HG02678 (cell line): ENCODE measurements around the gene ADAM10.

Experiments
- ATAC-seq: cut with Tn5 transposase; IDR thresholded peaks from one replicate; pipeline ENCODE4 v1.9.1; 2021; ENCODE audit warnings: mild to moderate bottlenecking, moderate library complexity; ENCODE audit not compliant: unreplicated experiment

Gene ADAM10

DNA sequence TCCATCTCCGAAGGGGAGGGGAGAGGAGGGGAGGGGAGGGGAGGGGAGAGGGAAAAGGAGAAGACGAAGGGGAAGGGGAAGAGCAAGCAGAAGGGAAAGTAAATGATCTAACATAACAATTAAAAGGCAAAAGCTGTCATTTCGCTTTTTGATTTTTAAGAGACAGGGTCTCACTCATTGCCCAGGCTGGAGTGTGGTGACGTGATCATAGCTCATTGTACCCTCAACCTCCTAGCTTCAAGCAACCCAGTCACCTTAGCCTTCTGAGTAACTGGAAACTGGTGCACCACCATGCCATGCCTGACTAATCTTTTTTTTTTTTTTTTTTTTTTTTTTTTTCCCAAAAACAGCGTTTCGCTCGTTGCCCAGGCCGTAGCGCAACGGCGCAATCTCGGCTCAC is 22.6 kb downstream of the ADAM10 start:
- no peak for ATAC-seq

DNA sequence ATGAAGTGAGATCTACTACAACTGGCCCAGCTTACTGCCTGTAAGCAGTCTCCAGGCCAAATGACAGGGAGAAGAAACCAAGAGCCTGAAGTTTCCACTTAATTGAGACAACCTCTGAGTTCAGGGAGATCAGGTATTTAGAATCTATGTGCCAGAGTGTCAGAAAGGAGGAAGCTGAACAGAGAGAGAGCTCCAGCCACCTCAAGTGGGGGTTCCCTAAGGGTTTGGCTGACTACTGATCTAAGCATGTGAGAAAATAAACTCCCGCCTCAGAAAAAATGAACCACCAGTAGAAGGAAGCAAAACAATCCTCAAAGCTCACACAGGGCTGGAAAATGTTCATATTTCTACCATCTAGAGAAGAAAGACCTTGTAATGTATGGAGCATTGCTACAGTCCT is 25.0 kb downstream of the ADAM10 start:
- peak; percentile 77 for ATAC-seq

DNA sequence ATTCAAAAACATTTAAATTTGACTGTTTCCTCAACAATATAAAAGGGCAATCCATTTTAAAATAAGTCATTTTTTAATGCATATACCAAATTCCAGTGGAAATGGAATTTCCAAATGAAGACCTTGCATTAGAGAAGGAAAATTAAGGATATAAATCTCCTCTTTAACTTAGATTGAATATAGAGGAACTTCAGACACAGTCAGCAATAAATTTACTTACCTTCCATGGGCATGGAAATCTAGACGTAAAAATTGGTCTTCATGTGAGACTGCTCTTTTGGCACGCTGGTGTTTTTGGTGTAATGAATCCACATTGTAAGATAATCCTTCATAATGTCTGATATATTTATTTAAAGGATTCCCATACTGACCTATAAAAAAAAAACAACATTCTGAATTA is 32.1 kb downstream of the ADAM10 start:
- ATAC-seq, result no peak

DNA sequence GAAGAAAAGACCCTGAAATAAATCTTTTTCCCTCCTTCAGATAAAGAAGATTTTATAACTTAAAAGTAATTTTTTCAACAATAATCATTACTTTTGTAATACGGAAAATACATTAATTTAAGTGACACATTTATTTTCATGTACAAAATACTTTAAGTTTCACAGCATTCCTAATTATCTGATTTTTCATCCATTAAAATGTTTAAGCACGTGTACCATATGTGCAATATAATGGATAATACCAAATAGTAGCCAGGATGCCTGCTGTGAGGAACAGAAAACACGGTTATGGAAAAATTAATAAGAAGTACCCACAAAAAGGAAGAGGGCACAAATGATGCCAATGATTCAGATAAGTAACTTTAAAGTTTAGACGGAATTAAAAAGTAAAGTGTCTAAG is 33.5 kb downstream of the ADAM10 start:
- ATAC-seq, result no peak

DNA sequence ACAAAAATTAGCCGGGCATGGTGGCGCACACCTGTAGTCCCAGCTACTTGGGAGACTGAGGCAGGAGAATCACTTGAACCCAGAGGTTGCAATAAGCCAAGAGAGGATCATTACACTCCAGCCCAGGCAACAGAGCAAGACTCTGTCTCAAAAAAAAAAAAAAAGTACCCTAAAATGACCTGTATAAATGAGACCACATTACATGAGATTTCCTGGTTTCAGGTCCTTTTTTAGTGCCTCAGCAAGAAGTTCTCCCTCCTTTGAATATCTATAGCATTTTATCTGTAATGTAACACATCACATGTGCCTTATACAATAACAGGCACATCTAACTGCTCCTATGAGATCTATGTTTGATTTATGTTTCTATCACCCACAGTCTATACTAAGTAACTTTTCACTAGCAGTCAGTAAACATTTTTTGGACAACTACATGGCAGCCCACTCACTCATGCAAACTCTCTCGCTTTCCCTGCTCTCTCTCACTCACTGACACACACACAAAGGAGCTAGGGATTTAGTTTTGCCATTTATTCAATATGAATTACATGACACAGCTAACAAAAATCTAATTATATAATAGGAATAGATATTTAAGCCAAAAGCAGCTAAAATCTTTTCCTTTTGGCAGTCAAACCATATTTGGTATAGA is 34.1 kb downstream of the ADAM10 start:
- ATAC-seq, result no peak

DNA sequence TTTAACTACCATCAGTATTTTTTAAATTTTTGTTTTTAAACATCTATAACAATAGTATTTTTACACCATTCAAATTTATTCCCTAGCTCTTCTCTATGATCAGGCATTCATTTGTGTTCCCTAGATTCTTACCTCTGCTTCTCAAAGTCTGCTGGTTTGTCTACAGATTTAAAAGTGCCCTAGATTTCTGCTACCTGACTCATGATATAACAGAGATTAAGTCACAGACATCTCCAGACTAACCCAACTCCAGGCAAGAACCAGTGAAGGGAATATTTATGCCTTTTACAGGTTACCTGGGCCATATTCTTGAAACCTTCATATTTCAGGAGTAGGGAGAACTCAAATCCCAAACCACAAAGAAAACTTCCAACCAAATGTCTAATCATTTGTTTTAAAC is 38.8 kb downstream of the ADAM10 start:
- ATAC-seq, result no peak

DNA sequence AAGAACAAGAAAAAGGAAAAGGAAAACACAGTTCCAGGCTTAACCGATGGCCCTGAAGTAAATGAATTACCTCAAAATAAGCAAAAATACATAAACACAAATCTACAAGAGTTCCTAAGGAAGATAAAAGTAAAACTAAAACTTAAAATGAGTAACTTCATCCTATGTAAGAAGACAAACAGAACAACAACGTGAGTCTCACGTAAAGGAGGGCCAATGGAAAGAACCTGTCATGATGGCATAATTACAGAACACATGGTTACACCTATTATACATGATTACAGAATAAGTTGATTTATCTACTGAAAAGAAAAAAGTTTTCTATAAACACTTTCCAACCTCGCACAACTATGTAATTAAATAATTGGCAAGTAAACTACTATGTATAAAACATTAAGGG is 42.1 kb downstream of the ADAM10 start:
- ATAC-seq, result no peak

DNA sequence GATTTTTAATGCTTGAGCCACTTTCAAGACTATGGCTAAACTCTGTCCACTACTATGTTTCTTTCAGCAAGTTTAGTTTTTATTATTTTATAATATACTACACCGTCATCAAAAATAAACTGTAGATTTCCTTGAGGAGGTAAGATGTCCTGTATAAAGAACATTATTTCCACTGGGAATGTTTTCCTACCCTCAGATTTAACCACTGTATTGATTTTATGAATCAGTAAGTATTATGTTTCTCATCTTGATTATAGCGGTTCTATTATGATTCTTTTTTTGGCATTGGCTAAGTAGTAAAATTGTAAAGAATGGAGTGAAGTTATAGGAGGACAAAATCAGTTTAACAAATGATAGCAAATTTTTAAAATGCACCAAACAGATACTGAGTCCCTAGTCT is 44.4 kb downstream of the ADAM10 start:
- no peak for ATAC-seq

DNA sequence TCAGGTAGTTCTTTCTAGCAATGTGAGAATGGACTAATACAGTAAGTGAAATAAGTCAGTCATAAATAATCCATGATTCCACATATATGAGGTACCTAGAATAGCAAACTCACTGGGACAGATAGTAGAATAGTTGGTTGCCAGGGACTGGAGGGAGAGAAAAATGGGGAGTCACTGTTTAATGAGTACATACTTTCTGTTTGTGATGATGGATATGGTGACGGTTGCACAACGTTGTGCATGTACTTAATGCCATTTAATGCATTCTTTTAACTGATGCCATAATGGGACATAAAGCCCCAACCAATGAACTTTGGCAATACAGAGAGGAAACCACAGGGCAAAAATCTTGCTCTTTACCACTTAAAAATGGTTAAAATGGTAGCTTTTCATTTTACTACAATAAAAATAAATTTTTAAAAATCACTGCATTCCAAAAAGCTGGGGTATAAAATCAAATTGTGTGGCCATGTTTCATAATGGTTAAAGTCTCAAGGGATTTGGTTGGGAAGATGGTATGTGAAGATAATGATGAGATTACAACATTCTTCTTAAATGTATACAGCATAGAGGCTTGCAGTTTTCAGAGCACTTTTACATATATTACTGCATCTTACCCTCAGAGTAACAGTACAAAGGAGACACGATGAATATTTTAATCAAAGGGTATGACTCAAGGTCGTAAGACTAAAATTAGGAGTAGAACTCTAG is 45.2 kb downstream of the ADAM10 start:
- ATAC-seq, result no peak

DNA sequence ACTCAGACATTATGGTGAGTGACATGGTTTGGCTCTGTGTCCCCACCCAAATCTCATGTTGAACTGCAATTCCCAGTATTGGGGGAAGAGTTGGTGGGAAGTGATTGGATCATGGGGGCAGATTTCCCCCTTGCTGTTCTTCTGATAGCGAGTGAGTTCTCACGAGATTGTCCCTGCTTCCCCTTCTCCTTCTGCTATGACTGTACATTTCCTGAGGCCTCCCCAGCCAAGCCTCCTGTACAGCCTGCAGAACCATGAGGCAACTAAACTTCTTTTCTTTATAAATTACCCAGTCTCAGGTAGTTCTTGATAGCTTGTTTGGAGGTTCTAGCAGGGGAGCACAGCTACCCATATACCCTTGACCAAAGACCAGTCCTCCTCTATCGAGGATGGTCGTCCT is 45.9 kb downstream of the ADAM10 start:
- ATAC-seq, result no peak

DNA sequence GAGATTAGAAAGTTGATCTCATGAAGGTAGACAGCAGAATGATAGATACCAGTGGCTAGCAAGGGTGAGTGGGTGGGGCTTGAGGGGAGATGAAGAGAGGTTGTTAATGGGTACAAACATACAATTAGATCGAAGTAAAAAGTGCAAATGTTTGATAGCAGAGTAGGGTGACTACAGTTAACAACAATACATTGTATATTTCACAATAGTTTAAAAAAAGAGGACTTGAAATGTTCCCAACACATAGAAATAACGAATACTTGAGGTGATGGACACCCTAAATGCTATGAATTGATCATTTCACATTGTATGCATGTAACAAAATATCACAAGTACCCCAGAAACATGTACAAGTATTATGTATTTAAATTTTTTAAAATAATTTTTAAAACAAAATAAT is 47.3 kb downstream of the ADAM10 start:
- ATAC-seq, result no peak

DNA sequence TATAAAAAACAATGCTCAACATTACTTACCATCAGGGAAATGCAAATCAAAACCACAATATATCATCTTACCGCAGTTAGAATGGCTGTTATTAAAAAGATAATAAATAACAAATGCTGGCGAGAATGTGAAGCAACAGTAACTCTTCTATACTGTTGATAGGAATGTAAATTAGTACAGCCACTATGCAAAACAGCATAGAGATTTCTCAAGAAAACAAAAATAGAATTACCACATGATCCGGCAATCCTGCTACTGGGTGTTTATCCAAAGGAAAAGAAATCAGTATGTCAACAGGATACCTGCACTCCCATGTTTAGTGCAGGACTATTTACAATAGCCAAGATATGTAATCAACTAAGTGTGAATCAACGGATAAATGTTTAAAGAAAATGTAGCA is 48.1 kb downstream of the ADAM10 start:
- no peak for ATAC-seq

DNA sequence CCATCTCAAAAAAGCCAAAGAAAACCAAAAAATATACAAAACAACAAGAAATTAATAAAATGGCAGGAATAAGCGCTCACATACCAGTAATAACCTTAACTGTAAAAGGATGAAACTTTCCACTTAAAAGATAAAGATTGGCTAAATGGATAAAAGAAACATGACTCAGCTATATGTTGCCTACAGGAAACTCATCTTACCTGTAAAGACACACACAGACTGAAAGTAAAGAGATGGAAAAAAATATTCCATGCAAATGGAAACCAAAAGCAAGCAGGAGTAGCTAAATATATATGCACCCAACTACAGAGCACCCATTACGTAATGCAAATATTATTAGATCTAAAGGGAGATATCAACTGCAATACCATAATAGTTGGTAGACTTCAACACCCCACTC is 49.7 kb downstream of the ADAM10 start:
- ATAC-seq, result no peak

DNA sequence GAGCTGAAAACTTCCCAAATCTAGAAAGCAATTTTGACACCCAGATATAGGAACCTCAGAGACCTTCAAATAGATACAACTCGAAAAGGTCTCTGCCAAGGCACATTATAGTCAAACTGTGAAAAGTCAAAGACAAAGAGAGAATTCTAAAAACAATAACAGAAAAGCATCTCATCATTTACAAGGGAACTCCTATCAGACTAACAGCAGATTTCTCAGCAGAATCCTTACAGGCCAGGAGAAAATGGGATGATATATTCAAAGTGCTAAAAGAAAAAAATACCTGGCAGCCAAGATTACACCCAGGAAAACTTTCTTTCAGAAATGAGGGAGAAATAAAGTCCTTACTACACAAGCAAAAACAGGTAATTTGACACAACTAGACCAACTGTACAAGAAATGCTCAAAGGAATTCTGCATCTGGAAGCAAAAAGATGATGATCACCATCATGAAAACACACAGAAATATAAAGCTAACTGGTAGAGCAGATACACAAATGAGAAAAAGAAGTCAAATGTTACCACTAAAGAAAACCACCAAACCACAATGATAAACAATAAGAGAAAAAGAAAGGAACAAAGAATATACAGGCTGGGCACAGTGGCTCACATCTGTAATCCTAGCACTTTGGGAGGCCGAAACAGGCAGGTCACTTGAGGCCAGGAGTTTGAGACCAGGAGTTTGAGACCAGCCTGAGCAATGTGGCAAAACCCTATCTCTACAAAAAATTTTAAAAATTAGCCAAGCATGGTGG is 50.4 kb downstream of the ADAM10 start:
- ATAC-seq, result no peak

DNA sequence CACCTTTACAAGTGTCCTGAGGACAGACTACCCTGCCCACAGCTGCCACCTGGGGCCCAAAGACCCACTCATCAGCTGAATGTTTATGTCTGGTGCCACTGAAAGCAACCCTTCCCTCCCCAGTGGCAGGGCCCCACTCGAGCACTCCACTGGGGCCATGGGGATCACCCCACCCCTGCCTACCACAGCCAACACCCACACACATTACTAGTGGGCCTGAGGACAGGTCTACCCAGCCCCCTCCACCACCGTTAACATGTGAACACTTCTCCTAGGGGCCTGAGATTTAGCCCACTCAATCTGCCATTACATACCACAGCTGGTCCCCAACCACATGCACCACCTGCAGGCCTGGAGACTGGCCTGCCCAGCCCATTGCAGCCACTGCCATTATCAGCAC is 52.3 kb downstream of the ADAM10 start:
- no peak for ATAC-seq

DNA sequence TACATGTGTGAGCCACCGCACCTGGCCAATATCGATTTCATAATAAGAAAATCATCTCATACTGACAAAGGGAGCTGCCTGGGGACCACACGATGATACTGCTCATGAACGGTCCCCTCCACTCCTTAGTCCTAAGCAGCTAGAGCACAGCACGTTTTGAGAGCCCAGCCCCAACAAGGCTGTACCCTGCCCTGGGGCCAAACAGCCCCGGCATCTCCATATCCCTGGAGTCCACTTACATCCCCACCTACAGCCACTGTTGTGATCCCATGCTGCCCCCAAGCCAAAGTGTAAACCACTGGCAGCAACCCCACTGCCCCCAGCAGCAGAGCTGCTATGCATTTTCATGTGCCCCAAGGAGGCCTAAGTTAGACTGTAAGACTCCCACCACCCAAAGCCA is 52.8 kb downstream of the ADAM10 start:
- ATAC-seq, result no peak

DNA sequence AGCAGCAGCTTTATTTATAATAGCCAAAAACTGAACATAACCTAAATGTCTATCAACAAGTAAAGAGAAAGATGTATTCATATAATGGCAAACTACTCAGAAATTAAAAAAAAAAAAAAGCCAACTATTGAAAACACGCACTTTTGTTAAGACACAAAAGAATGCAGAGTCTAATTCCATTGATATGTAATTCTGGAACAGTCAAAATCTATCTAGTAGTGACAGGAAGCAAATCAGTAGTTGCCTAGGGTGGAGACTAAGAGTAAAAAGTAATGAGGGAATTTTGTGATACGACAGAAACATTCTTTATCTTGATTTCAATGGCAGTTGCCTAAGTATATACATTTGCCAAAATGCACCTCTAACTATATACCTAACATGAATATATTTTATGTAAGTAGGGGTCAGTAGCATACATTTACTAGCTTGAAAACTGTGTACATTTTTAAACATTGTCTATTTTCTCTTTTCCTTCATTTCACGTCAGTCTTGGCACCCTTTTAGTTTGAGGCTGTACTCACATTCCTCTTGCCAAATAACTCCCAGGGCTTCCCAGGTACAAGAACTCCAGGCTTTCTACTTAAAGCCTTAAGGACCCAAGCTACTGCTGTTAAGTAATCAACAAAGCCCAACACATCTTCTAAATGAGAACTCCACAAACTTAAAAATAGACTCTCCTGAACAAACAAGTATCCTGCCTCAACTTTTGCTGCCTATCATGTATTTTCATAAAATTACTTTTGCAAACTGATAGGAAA is 54.7 kb downstream of the ADAM10 start:
- ATAC-seq, result no peak

DNA sequence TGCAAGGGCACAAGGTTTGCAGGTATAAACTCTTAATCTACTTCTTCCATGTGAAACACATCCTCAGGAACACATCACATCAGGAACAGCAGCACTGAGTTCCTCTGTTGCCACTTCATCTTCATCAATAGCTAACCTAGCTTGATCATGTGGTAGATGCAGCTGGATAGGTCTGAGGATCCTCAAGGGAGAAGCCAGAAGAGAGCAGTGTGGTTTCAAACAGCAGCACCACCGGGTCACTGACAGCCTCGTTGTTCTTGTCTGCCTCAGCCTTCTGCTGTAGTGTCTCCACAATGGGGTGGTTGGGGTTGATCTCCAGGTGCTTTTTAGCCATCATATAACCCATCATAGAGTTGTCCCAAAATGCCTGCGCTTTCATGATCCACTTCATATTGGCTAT is 58.8 kb downstream of the ADAM10 start:
- peak; percentile 60 for ATAC-seq

DNA sequence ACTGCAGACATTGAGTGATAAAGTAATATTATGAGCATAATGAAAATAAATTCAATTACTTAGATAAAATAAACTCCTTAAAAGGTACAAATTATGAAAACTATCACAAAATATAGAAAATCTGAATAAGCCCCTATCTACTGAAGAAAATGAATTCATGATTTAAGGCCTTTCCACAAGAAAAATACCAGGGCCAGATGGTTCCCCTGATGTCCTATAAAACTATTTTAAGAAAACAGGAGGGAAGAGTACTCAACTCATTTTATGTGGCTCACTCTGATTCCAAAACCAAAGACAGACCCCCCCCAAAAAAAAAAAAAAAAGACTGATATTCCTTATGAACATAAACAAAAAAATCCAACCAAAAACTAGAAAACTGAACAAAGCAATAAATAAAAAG is 59.9 kb downstream of the ADAM10 start:
- no peak for ATAC-seq

DNA sequence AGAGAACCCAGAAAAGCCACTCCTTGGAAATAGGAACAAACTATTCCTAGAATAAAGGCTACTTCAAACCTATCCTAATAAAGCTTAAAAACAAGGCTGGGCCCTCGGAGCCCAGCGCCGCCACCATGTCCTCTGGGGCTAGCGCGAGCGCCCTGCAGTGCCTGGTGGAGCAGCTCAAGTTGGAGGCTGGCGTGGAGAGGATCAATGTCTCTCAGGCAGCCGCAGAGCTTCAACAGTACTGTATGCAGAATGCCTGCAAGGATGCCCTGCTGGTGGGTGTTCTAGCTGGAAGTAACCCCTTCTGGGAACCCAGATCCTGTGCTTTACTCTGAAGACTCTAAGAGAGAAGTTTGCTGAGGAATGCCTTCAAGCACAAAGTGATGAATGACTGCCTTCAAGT is 63.2 kb downstream of the ADAM10 start:
- ATAC-seq, result no peak

DNA sequence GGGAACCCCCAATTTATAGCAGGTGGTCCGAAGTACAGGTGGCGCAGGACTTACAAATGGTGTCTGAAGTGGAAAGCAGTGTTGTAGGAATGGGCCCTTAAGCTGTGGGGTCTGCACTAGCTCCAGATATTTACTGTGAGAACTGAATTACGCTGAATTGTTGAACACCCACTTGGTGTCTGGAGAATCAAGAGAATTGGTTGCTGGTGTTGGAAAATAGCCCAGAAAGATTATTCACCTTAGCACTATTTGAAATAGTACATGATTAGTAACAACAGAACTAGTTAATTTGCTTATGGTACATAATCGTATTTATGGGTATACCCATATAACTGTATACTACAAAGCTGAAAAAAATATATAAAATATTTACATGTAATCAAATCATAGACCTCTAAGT is 64.8 kb downstream of the ADAM10 start:
- ATAC-seq, result no peak
